ENCODE results near the gene GRIK1. TPM values are rescaled to one million over a fixed set of nuclear protein-coding genes. Genes with fewer than 3 reads are reported as not detected.

Gene GRIK1
- total and polyA plus RNA-seq, 12 donors: not detected

DNA sequence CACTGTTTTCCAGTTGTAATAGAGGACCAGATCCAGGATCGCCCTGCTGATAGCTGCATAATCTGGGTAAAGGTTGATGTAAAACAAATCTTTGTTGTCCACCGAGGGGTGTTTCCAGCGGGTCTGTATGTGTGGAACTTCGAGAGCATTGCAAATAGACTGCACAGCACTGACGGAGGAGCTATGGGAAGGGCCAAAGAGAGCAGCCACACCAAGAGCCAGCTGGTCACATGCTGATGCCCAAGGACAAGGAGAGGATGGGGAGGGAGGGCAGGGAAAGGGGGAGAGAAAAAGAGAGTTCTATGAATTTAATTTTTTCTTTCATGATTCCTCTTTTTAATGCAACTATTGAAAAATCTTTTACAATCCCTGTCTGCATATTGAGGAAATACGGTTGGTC, 250.0 kb downstream of the GRIK1 start:
- ATAC-seq: no peak

DNA sequence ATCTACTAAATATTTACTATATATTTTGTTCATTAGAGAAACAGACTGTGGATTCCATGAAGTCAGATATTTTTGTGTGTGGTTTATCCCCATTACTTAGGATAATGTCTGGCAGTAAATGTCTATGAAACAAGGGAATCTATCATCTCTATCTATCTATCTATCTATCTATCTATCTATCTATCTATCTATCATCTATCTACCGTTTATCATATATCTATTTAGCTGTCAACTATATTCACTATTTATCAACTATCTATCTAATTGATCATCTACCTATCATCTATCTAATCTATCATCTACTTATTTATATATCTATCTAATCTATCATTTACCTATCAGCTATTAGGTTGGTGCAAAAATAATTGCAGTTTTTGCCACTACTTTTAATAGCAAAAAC, 255.7 kb downstream of the GRIK1 start:
- Histone ChIP-seq H3K36me3 (no peaks in the 10 kb centered on the region), H3K4me1 (no peaks in the 10 kb centered on the region), H3K9me3 (peaks cover 0 to 8% (median 0%) of the 10 kb centered on the region in 11 donors), H3K27ac (no peak overlapping the region), H3K4me3 (no peak overlapping the region), H3K27me3 (no peaks in the 10 kb centered on the region)
- TF ChIP-seq, protein P1, sequence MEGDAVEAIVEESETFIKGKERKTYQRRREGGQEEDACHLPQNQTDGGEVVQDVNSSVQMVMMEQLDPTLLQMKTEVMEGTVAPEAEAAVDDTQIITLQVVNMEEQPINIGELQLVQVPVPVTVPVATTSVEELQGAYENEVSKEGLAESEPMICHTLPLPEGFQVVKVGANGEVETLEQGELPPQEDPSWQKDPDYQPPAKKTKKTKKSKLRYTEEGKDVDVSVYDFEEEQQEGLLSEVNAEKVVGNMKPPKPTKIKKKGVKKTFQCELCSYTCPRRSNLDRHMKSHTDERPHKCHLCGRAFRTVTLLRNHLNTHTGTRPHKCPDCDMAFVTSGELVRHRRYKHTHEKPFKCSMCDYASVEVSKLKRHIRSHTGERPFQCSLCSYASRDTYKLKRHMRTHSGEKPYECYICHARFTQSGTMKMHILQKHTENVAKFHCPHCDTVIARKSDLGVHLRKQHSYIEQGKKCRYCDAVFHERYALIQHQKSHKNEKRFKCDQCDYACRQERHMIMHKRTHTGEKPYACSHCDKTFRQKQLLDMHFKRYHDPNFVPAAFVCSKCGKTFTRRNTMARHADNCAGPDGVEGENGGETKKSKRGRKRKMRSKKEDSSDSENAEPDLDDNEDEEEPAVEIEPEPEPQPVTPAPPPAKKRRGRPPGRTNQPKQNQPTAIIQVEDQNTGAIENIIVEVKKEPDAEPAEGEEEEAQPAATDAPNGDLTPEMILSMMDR (IDR thresholded peaks at IDR 0.05): no peak
- WGBS, 2 donors: 85 to 96% methylated on average over 1 of the region's 1 CpG
- intact Hi-C loops (cut with DNase I): loop anchor here in 1 of 10 donors (5.0 kb wide), 1 partner anchor 118 kb away; no protein-coding TSS in a partner anchor
- no peak for DNase-seq
- no peak for ATAC-seq

More for the DNA sequence above, 250.0 kb downstream of the GRIK1 start:
- no peak overlapping the region for H3K4me3 ChIP-seq
- no peak for DNase-seq
- H3K9me3 ChIP-seq: no peaks in the 10 kb centered on the region
- H3K27me3 ChIP-seq: no peaks in the 10 kb centered on the region
- 86 to 89% methylated on average over 6 of the region's 6 CpGs for WGBS, 2 donors
- no peaks in the 10 kb centered on the region for H3K36me3 ChIP-seq
- intact Hi-C loops (cut with DNase I): no loop called here
- no peaks in the 10 kb centered on the region for H3K4me1 ChIP-seq
- no peak overlapping the region for H3K27ac ChIP-seq
- TF ChIP-seq, protein P1 (IDR thresholded peaks at IDR 0.05): no peak

DNA sequence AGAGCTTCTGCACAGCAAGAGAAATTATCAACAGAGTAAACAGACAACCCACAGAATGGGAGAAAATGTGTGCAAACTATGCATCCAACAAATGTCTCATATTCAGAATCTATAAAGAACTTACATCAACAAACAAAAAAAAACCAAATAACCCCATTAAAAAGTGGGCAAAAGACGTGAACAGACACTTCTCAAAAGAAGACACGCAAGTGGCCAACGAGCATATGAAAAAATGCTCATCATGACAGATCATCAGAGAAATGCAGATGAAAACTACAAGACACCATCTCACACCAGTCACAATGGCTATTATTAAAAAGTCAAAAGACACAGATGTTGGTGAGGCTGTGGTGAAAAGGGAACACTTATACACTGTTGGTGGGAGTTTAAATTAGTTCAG, 257.0 kb downstream of the GRIK1 start:
- WGBS, 2 donors: 89 to 95% methylated on average over 3 of the region's 3 CpGs
- Histone ChIP-seq H3K4me3 (no peak overlapping the region), H3K4me1 (no peaks in the 10 kb centered on the region), H3K27me3 (no peaks in the 10 kb centered on the region), H3K27ac (no peak overlapping the region), H3K9me3 (peaks cover 0 to 8% (median 0%) of the 10 kb centered on the region in 11 donors), H3K36me3 (no peaks in the 10 kb centered on the region)
- intact Hi-C loops (cut with DNase I): loop anchor here in 1 of 10 donors (5.0 kb wide), 1 partner anchor 120 kb away; no protein-coding TSS in a partner anchor
- TF ChIP-seq, protein P1 (IDR thresholded peaks at IDR 0.05): no peak
- ATAC-seq (no peak), DNase-seq (no peak)

DNA sequence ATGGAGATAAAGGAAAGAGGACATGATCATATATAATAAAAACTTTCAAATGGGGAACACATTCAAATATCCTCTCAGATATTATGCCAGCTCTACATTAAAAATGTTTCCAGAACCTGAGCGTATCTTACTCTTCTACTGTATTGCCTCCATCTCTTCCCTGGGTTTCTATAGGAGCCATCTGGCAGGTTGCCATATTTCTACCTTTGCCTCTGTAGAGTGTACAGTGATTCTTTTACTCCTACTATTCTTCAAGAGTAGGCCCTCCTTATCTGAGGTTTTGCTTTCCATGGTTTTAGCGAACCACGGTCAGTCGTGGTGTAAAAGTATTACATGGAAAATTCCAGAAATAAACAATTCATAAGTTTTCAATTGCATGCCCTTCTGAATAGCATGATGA, 259.5 kb downstream of the GRIK1 start:
- no peaks in the 10 kb centered on the region for H3K4me1 ChIP-seq
- ATAC-seq (no peak), DNase-seq (no peak)
- WGBS, 2 donors: 90 to 94% methylated on average over 4 of the region's 4 CpGs
- H3K4me3 ChIP-seq: no peak overlapping the region
- no peak overlapping the region for H3K27ac ChIP-seq
- H3K9me3 ChIP-seq: peaks cover 0 to 8% (median 0%) of the 10 kb centered on the region in 11 donors
- H3K36me3 ChIP-seq: no peaks in the 10 kb centered on the region
- TF ChIP-seq, protein P1 (IDR thresholded peaks at IDR 0.05): no peak
- H3K27me3 ChIP-seq: no peaks in the 10 kb centered on the region
- intact Hi-C loops (cut with DNase I): loop anchor here in 1 of 10 donors (5.0 kb wide), 1 partner anchor 122 kb away; no protein-coding TSS in a partner anchor

Data from heart right ventricle (tissue), 16 donors.